CD4-positive, alpha-beta T cell (primary cell): ENCODE data around the gene TIMP1. TPM values are rescaled to one million over a fixed set of nuclear protein-coding genes. Genes with fewer than 3 reads are reported as not detected.

Source experiments
- ATAC-seq: fragments of 200-7000 bp; cut with Tn5 transposase; one replicate; pipeline ENCODE4 v1.10.0; 2022; ENCODE audit warnings: mild to moderate bottlenecking; ENCODE audit not compliant: poor library complexity
- CTCF ChIA-PET: fragments of 350-600 bp; sonication (Branson Sonifier 250); formaldehyde crosslinking; loops from one replicate; lab custom pipeline; 2021; ENCODE audit warnings: antibody characterized with exemption, inconsistent platforms; lab: Charles Lee
- POLR2A ChIA-PET: fragments of 350-600 bp; sonication (Branson Sonifier 250); formaldehyde crosslinking; loops from one replicate; lab custom pipeline; 2021; ENCODE audit warnings: antibody characterized with exemption, inconsistent platforms; lab: Charles Lee
- DNase-seq, 14 experiments: peaks; one replicate each; pipeline ENCODE4 v3.0.0-alpha.2; 2013 to 2020; ENCODE audit warnings: mixed read lengths in 2 of 14
- H3K27ac ChIP-seq, 2 donors: one replicate each; pipeline versions ENCODE4 v1.5.1 to v1.7.0; 2013; ENCODE audit warnings: low read length in 2 of 2, low read depth in 1 of 2, mild to moderate bottlenecking in 1 of 2
- H3K27me3 ChIP-seq, 2 experiments: 1 replicate in 1 of 2; 2 replicates in 1 of 2; pipeline versions ENCODE4 v1.6.1 to v1.7.0; 2013; ENCODE audit warnings: low read length in 2 of 2, control low read depth in 1 of 2, mild to moderate bottlenecking in 1 of 2, moderate library complexity in 1 of 2; ENCODE audit not compliant: insufficient read depth in 2 of 2, control insufficient read depth in 1 of 2
- H3K36me3 ChIP-seq: one replicate; pipeline ENCODE4 v1.6.1; 2013; ENCODE audit warnings: low read length, control low read depth; ENCODE audit not compliant: insufficient read depth
- H3K4me1 ChIP-seq: one replicate; pipeline ENCODE4 v1.6.1; 2013; ENCODE audit warnings: low read length, control low read depth; ENCODE audit not compliant: insufficient read depth
- H3K4me3 ChIP-seq: one replicate; pipeline ENCODE4 v1.5.1; 2013; ENCODE audit warnings: mild to moderate bottlenecking, low read length, moderate library complexity
- H3K9me3 ChIP-seq, 2 experiments: 1 replicate in 1 of 2; 2 replicates in 1 of 2; pipeline versions ENCODE4 v1.6.1 to v1.7.0; 2013; ENCODE audit warnings: low read length in 2 of 2, mild to moderate bottlenecking in 2 of 2, control low read depth in 1 of 2, moderate library complexity in 1 of 2; ENCODE audit not compliant: control insufficient read depth in 1 of 2, insufficient read depth in 1 of 2
- H3K27ac Mint-ChIP-seq: one replicate; pipeline ENCODE4 v1.8.0; 2020; ENCODE audit warnings: mixed read lengths
- H3K27me3 Mint-ChIP-seq: one replicate; pipeline ENCODE4 v1.8.0; 2021; ENCODE audit warnings: mixed read lengths
- H3K36me3 Mint-ChIP-seq: one replicate; pipeline ENCODE4 v1.8.0; 2021; ENCODE audit warnings: low read depth, mixed read lengths
- H3K4me1 Mint-ChIP-seq: one replicate; pipeline ENCODE4 v1.8.0; 2021; ENCODE audit warnings: low read depth, mixed read lengths
- H3K4me3 Mint-ChIP-seq: one replicate; pipeline ENCODE4 v1.8.0; 2020; ENCODE audit warnings: mild to moderate bottlenecking, mixed read lengths
- H3K9me3 Mint-ChIP-seq: one replicate; pipeline ENCODE4 v1.8.0; 2020; ENCODE audit warnings: mixed read lengths
- intact Hi-C, 2 experiments: fragments of 100-400 bp; cut with DNase I in 1 of 2; cut with micrococcal nuclease in 1 of 2; formaldehyde crosslinking; loops; one replicate each; pipeline versions ENCODE4 v1.15.1 to v1.9.0; 2023 to 2025; cut with DNase I, micrococcal nuclease
- total RNA-seq, 174 experiments: library from RNA in 2 of 174; stranded (reverse) in 2 of 174; gene quantifications; one replicate each; pipeline ENCODE4 v1.2.3 and lab custom pipeline; 2021 to 2026
- TF ChIP-seq, protein P1 (sequence below): fragments of 200-600 bp; IDR thresholded peaks from one replicate; pipeline ENCODE4 v1.8.0; 2022; ENCODE audit warnings: antibody characterized with exemption, mild to moderate bottlenecking

TIMP1 gene
- total RNA-seq, 2 experiments from 2014 or later = 35.6 to 38.5 TPM

DNA sequence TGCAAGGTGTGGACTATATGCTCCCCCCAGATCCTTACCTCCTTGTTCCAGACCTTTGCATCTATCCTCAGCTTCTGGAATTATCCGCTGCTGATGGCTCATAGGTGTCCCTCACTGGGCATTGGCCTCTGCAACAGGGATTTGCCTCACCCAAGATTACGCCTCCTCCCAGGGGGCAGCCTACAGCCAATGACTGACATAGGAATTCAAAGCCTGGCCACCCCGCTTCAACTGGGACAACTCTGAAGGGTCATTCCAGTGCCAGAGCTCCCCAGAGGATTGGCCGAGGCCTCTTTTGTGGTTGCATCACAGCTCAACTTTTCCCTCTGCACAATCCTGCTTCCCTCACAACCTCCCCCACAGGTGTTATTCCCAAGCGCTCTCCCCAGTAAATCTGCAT lies 32.4 kb downstream of the TIMP1 start:
- Mint-ChIP-seq H3K36me3 (no peaks in the 10 kb centered on the region), H3K27ac (no peak overlapping the region), H3K9me3 (no peaks in the 10 kb centered on the region), H3K4me1 (peaks cover 7% of the 10 kb centered on the region), H3K27me3 (no peaks in the 10 kb centered on the region), H3K4me3 (no peak overlapping the region)
- Histone ChIP-seq H3K36me3 (no peaks in the 10 kb centered on the region), H3K27me3 (no peaks in the 10 kb centered on the region), H3K9me3 (no peaks in the 10 kb centered on the region), H3K4me1 (peaks cover 5% of the 10 kb centered on the region), H3K27ac (no peak overlapping the region), H3K4me3 (no peak overlapping the region)
- TF ChIP-seq, protein P1, sequence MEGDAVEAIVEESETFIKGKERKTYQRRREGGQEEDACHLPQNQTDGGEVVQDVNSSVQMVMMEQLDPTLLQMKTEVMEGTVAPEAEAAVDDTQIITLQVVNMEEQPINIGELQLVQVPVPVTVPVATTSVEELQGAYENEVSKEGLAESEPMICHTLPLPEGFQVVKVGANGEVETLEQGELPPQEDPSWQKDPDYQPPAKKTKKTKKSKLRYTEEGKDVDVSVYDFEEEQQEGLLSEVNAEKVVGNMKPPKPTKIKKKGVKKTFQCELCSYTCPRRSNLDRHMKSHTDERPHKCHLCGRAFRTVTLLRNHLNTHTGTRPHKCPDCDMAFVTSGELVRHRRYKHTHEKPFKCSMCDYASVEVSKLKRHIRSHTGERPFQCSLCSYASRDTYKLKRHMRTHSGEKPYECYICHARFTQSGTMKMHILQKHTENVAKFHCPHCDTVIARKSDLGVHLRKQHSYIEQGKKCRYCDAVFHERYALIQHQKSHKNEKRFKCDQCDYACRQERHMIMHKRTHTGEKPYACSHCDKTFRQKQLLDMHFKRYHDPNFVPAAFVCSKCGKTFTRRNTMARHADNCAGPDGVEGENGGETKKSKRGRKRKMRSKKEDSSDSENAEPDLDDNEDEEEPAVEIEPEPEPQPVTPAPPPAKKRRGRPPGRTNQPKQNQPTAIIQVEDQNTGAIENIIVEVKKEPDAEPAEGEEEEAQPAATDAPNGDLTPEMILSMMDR = no peak
- ATAC-seq = no peak
- ChIA-PET CTCF (interaction anchor here (1.7 kb wide), 1 partner anchor 29 kb away, joined by 3 read pairs; no protein-coding TSS in a partner anchor), POLR2A (no interaction called here)
- no peak for DNase-seq
- intact Hi-C loops = no loop called here

DNA sequence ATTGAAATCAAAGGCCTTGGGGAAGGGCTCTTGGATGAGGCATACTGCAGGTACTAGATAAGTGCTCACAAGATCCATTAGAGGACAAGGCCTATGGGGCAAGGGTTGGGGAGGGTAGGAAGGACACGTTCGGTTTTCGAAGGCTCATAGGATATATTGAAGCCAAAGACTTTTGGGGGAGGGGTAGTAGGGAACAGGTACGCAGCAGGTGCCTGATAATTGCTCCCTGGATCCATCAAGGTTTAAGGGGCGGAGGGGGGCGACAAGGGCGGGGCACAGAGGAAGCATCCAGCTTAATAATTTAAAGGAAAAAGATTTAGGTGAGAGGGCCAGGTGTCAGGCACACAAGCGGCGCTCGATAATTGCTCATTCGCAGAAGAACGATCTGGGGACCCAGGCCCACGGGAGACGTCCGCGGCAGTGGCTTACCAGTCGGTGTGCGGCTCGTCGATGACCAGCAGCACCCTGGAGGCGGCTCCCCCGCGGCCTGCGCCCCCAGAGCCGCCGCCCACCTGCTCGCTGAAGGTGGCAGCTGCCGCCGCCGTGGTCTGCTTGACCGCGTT lies 36.8 kb downstream of the TIMP1 start:
- H3K9me3 ChIP-seq = no peaks in the 10 kb centered on the region
- TF ChIP-seq, protein P1 = no peak
- H3K4me3 Mint-ChIP-seq = peak overlapping the region; percentile 61
- intact Hi-C loops = no loop called here
- ChIA-PET POLR2A (no interaction called here), CTCF (no interaction called here)
- no peaks in the 10 kb centered on the region for H3K36me3 ChIP-seq
- H3K27me3 Mint-ChIP-seq = no peaks in the 10 kb centered on the region
- H3K4me1 Mint-ChIP-seq = peaks cover 25% of the 10 kb centered on the region
- H3K9me3 Mint-ChIP-seq = no peaks in the 10 kb centered on the region
- no peaks in the 10 kb centered on the region for H3K27me3 ChIP-seq
- H3K4me3 ChIP-seq = no peak overlapping the region
- no peak for DNase-seq
- peaks cover 21% of the 10 kb centered on the region for H3K4me1 ChIP-seq
- no peak for ATAC-seq
- H3K27ac Mint-ChIP-seq = no peak overlapping the region
- no peak overlapping the region for H3K27ac ChIP-seq
- H3K36me3 Mint-ChIP-seq = peaks cover 6% of the 10 kb centered on the region

DNA sequence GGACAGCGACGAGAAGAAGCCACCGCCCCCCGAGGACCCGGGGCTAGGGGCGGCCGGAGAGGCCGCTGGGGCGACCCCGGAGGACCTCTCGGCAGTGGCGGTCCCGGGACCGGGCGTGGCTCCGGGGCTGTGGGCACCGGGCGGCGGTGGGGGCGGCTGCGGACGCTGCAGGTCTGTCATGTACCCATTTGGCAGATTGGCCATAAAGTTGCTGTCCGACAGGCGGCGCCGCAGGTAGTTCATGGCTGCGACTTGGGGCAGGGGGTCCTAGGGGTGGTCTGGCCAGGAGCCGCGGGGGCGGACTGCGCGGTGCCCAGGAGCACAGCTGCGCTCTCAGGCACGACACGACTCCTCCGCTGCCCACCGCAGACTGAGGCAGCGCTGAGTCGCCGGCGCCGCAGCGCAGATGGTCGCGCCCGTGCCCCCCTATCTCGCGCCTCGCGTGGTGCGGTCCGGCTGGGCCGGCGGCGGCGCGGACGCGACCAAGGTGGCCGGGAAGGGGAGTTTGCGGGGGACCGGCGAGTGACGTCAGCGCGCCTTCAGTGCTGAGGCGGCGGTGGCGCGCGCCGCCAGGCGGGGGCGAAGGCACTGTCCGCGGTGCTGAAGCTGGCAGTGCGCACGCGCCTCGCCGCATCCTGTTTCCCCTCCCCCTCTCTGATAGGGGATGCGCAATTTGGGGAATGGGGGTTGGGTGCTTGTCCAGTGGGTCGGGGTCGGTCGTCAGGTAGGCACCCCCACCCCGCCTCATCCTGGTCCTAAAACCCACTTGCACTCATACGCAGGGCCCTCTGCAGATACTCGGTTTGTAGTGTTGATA lies 37.5 kb downstream of the TIMP1 start, which contains the start of gene SYN1:
Gene SYN1 (minus strand): TSS at position 372 of the 817 bp plus-strand sequence. CDS start 129 bp downstream, at position 243.
- H3K27ac ChIP-seq = no peak within 1 kb of the TSS
- H3K4me3 ChIP-seq = peak within 1 kb of the TSS; percentile 42
- no peaks in the 10 kb centered on the region for H3K9me3 Mint-ChIP-seq
- peak within 1 kb of the TSS; percentile 61 for H3K4me3 Mint-ChIP-seq
- no peak within 1 kb of the TSS for H3K27ac Mint-ChIP-seq
- intact Hi-C loops = loop anchor here in 1 of 2 experiments (5.0 kb wide), 2 partner anchors 37 to 57 kb away; partner anchors contain the start of genes ARAF and TIMP1
- TF ChIP-seq, protein P1 = no peak
- ATAC-seq (peak; percentile 80), DNase-seq (peak; percentile 63 to 93 (median 77))
- no peaks in the 10 kb centered on the region for H3K9me3 ChIP-seq
- peaks cover 28% of the 10 kb centered on the region for H3K4me1 Mint-ChIP-seq
- no peaks in the 10 kb centered on the region for H3K36me3 ChIP-seq
- POLR2A ChIA-PET = interaction anchor here (0.8 kb wide), 1 partner anchor 24 kb away, joined by 3 read pairs; no protein-coding TSS in a partner anchor
- no peaks in the 10 kb centered on the region for H3K27me3 ChIP-seq
- CTCF ChIA-PET = no interaction called here
- peaks cover 24% of the 10 kb centered on the region for H3K4me1 ChIP-seq
- H3K27me3 Mint-ChIP-seq = no peaks in the 10 kb centered on the region
- H3K36me3 Mint-ChIP-seq = peaks cover 8% of the 10 kb centered on the region
